ENCODE results near the gene PIK3C2G.

Gene PIK3C2G

GRCh38 chr12:18470251-18470650 lies 208.9 kb downstream of the PIK3C2G start:
- Histone ChIP-seq H3K36me3 (ENCODE audit: control insufficient read depth, insufficient read depth, low read length) (no peaks in the 10 kb centered on the region), H3K79me1 (ENCODE audit: low read length) (no peaks in the 10 kb centered on the region), H2BK5ac (ENCODE audit: low read length) (no peak overlapping the region), H2BK15ac (replicated peaks; ENCODE audit: low read depth) (no peak overlapping the region), H3K4ac (ENCODE audit: low read depth, low read length) (no peak overlapping the region), H3K56ac (ENCODE audit: low read length) (no peak overlapping the region), H3K23ac (ENCODE audit: low read length) (no peak overlapping the region), H4K8ac (ENCODE audit: low read depth, low read length) (no peak overlapping the region), H2BK120ac (ENCODE audit: low read depth, low read length) (no peak overlapping the region), H3K9ac (ENCODE audit: low read length) (no peak overlapping the region), H3K4me1 (ENCODE audit: control insufficient read depth, low read depth, low read length) (no peaks in the 10 kb centered on the region), H3K27ac (ENCODE audit: low read depth, low read length) (no peak overlapping the region), H3K4me2 (ENCODE audit: low read length) (no peak overlapping the region), H2AK5ac (ENCODE audit: low read length) (no peak overlapping the region), H3K4me3 (ENCODE audit: low read length) (no peak overlapping the region), H3K18ac (ENCODE audit: low read length) (no peak overlapping the region), H3K27me3 (ENCODE audit: insufficient read depth, low read length, poor library complexity) (no peaks in the 10 kb centered on the region), H4K5ac (ENCODE audit: low read length) (no peak overlapping the region), H3K79me2 (ENCODE audit: control insufficient read depth, insufficient read depth, low read length) (no peaks in the 10 kb centered on the region)
- no peak for DNase-seq
- no CpG with 5 or more reads among the region's 3 CpGs for WGBS (ENCODE audit: extremely low coverage, insufficient coverage, low lambda C conversion rate)

GRCh38 chr12:18472304-18472703 lies 211.0 kb downstream of the PIK3C2G start:
- no peak overlapping the region for H3K4me3 ChIP-seq (ENCODE audit: low read length)
- H3K23ac ChIP-seq (ENCODE audit: low read length), result no peak overlapping the region
- H3K27me3 ChIP-seq (ENCODE audit: insufficient read depth, low read length, poor library complexity), result no peaks in the 10 kb centered on the region
- H2BK5ac ChIP-seq (ENCODE audit: low read length), result no peak overlapping the region
- no peak overlapping the region for H3K18ac ChIP-seq (ENCODE audit: low read length)
- no peak overlapping the region for H3K4me2 ChIP-seq (ENCODE audit: low read length)
- no peak overlapping the region for H3K56ac ChIP-seq (ENCODE audit: low read length)
- no peaks in the 10 kb centered on the region for H3K4me1 ChIP-seq (ENCODE audit: control insufficient read depth, low read depth, low read length)
- no peak overlapping the region for H4K5ac ChIP-seq (ENCODE audit: low read length)
- no peak overlapping the region for H3K27ac ChIP-seq (ENCODE audit: low read depth, low read length)
- no peaks in the 10 kb centered on the region for H3K79me1 ChIP-seq (ENCODE audit: low read length)
- no peaks in the 10 kb centered on the region for H3K79me2 ChIP-seq (ENCODE audit: control insufficient read depth, insufficient read depth, low read length)
- no peak overlapping the region for H3K9ac ChIP-seq (ENCODE audit: low read length)
- WGBS (ENCODE audit: extremely low coverage, insufficient coverage, low lambda C conversion rate), result no CpG with 5 or more reads among the region's 3 CpGs
- no peak overlapping the region for H4K8ac ChIP-seq (ENCODE audit: low read depth, low read length)
- H2AK5ac ChIP-seq (ENCODE audit: low read length), result no peak overlapping the region
- H3K4ac ChIP-seq (ENCODE audit: low read depth, low read length), result no peak overlapping the region
- H2BK15ac ChIP-seq (replicated peaks; ENCODE audit: low read depth), result no peak overlapping the region
- H2BK120ac ChIP-seq (ENCODE audit: low read depth, low read length), result no peak overlapping the region
- no peak for DNase-seq
- H3K36me3 ChIP-seq (ENCODE audit: control insufficient read depth, insufficient read depth, low read length), result no peaks in the 10 kb centered on the region

- Histone ChIP-seq H3K4me3 (ENCODE audit: low read length) (no peak overlapping the region), H3K56ac (ENCODE audit: low read length) (no peak overlapping the region), H3K27ac (ENCODE audit: low read depth, low read length) (no peak overlapping the region), H3K79me2 (ENCODE audit: control insufficient read depth, insufficient read depth, low read length) (no peaks in the 10 kb centered on the region), H3K27me3 (ENCODE audit: insufficient read depth, low read length, poor library complexity) (no peaks in the 10 kb centered on the region), H2BK5ac (ENCODE audit: low read length) (no peak overlapping the region), H2BK15ac (replicated peaks; ENCODE audit: low read depth) (no peak overlapping the region), H4K8ac (ENCODE audit: low read depth, low read length) (no peak overlapping the region), H3K4me1 (ENCODE audit: control insufficient read depth, low read depth, low read length) (no peaks in the 10 kb centered on the region), H3K18ac (ENCODE audit: low read length) (no peak overlapping the region), H3K36me3 (ENCODE audit: control insufficient read depth, insufficient read depth, low read length) (no peaks in the 10 kb centered on the region), H3K79me1 (ENCODE audit: low read length) (no peaks in the 10 kb centered on the region), H4K5ac (ENCODE audit: low read length) (no peak overlapping the region), H3K4me2 (ENCODE audit: low read length) (no peak overlapping the region), H3K9ac (ENCODE audit: low read length) (no peak overlapping the region), H3K4ac (ENCODE audit: low read depth, low read length) (no peak overlapping the region), H2AK5ac (ENCODE audit: low read length) (no peak overlapping the region), H3K23ac (ENCODE audit: low read length) (no peak overlapping the region), H2BK120ac (ENCODE audit: low read depth, low read length) (no peak overlapping the region)
- DNase-seq, result no peak
- no CpG with 5 or more reads among the region's 9 CpGs for WGBS (ENCODE audit: extremely low coverage, insufficient coverage, low lambda C conversion rate)
Measured at GRCh38 chr12:18472806-18473205, 211.5 kb downstream of the PIK3C2G start.

GRCh38 chr12:18476861-18477260 lies 215.5 kb downstream of the PIK3C2G start:
- no peaks in the 10 kb centered on the region for H3K27me3 ChIP-seq (ENCODE audit: insufficient read depth, low read length, poor library complexity)
- H3K27ac ChIP-seq (ENCODE audit: low read depth, low read length), result no peak overlapping the region
- H3K36me3 ChIP-seq (ENCODE audit: control insufficient read depth, insufficient read depth, low read length), result no peaks in the 10 kb centered on the region
- H2BK5ac ChIP-seq (ENCODE audit: low read length), result no peak overlapping the region
- no peak overlapping the region for H3K18ac ChIP-seq (ENCODE audit: low read length)
- H2AK5ac ChIP-seq (ENCODE audit: low read length), result no peak overlapping the region
- H3K79me2 ChIP-seq (ENCODE audit: control insufficient read depth, insufficient read depth, low read length), result no peaks in the 10 kb centered on the region
- no peak for DNase-seq
- no CpG with 5 or more reads among the region's 4 CpGs for WGBS (ENCODE audit: extremely low coverage, insufficient coverage, low lambda C conversion rate)
- H3K9ac ChIP-seq (ENCODE audit: low read length), result no peak overlapping the region
- no peak overlapping the region for H2BK15ac ChIP-seq (replicated peaks; ENCODE audit: low read depth)
- no peak overlapping the region for H2BK120ac ChIP-seq (ENCODE audit: low read depth, low read length)
- H3K4me1 ChIP-seq (ENCODE audit: control insufficient read depth, low read depth, low read length), result no peaks in the 10 kb centered on the region
- H3K4me2 ChIP-seq (ENCODE audit: low read length), result no peak overlapping the region
- no peak overlapping the region for H4K5ac ChIP-seq (ENCODE audit: low read length)
- H3K56ac ChIP-seq (ENCODE audit: low read length), result no peak overlapping the region
- no peak overlapping the region for H3K4me3 ChIP-seq (ENCODE audit: low read length)
- H3K23ac ChIP-seq (ENCODE audit: low read length), result no peak overlapping the region
- no peaks in the 10 kb centered on the region for H3K79me1 ChIP-seq (ENCODE audit: low read length)
- H4K8ac ChIP-seq (ENCODE audit: low read depth, low read length), result no peak overlapping the region
- no peak overlapping the region for H3K4ac ChIP-seq (ENCODE audit: low read depth, low read length)

GRCh38 chr12:18479256-18479655 lies 217.9 kb downstream of the PIK3C2G start:
- Histone ChIP-seq H3K79me2 (ENCODE audit: control insufficient read depth, insufficient read depth, low read length) (no peaks in the 10 kb centered on the region), H3K9ac (ENCODE audit: low read length) (no peak overlapping the region), H3K27ac (ENCODE audit: low read depth, low read length) (no peak overlapping the region), H2BK120ac (ENCODE audit: low read depth, low read length) (no peak overlapping the region), H3K56ac (ENCODE audit: low read length) (no peak overlapping the region), H3K36me3 (ENCODE audit: control insufficient read depth, insufficient read depth, low read length) (no peaks in the 10 kb centered on the region), H3K4ac (ENCODE audit: low read depth, low read length) (no peak overlapping the region), H4K5ac (ENCODE audit: low read length) (no peak overlapping the region), H3K4me2 (ENCODE audit: low read length) (no peak overlapping the region), H3K18ac (ENCODE audit: low read length) (no peak overlapping the region), H3K4me1 (ENCODE audit: control insufficient read depth, low read depth, low read length) (peaks cover 3% of the 10 kb centered on the region), H3K4me3 (ENCODE audit: low read length) (no peak overlapping the region), H2BK15ac (replicated peaks; ENCODE audit: low read depth) (no peak overlapping the region), H2BK5ac (ENCODE audit: low read length) (no peak overlapping the region), H3K23ac (ENCODE audit: low read length) (no peak overlapping the region), H3K27me3 (ENCODE audit: insufficient read depth, low read length, poor library complexity) (no peaks in the 10 kb centered on the region), H3K79me1 (ENCODE audit: low read length) (no peaks in the 10 kb centered on the region), H2AK5ac (ENCODE audit: low read length) (no peak overlapping the region), H4K8ac (ENCODE audit: low read depth, low read length) (no peak overlapping the region)
- no CpG with 5 or more reads among the region's 3 CpGs for WGBS (ENCODE audit: extremely low coverage, insufficient coverage, low lambda C conversion rate)
- DNase-seq, result no peak

- Histone ChIP-seq H3K56ac (ENCODE audit: low read length) (no peak overlapping the region), H3K79me1 (ENCODE audit: low read length) (no peaks in the 10 kb centered on the region), H2BK15ac (replicated peaks; ENCODE audit: low read depth) (no peak overlapping the region), H3K27ac (ENCODE audit: low read depth, low read length) (no peak overlapping the region), H4K5ac (ENCODE audit: low read length) (no peak overlapping the region), H2BK120ac (ENCODE audit: low read depth, low read length) (no peak overlapping the region), H3K4me3 (ENCODE audit: low read length) (no peak overlapping the region), H3K4me1 (ENCODE audit: control insufficient read depth, low read depth, low read length) (peaks cover 3% of the 10 kb centered on the region), H3K27me3 (ENCODE audit: insufficient read depth, low read length, poor library complexity) (no peaks in the 10 kb centered on the region), H3K18ac (ENCODE audit: low read length) (no peak overlapping the region), H3K4ac (ENCODE audit: low read depth, low read length) (no peak overlapping the region), H3K4me2 (ENCODE audit: low read length) (no peak overlapping the region), H3K36me3 (ENCODE audit: control insufficient read depth, insufficient read depth, low read length) (no peaks in the 10 kb centered on the region), H3K23ac (ENCODE audit: low read length) (no peak overlapping the region), H3K9ac (ENCODE audit: low read length) (no peak overlapping the region), H3K79me2 (ENCODE audit: control insufficient read depth, insufficient read depth, low read length) (no peaks in the 10 kb centered on the region), H4K8ac (ENCODE audit: low read depth, low read length) (no peak overlapping the region), H2BK5ac (ENCODE audit: low read length) (no peak overlapping the region), H2AK5ac (ENCODE audit: low read length) (no peak overlapping the region)
- peak; percentile 57 for DNase-seq
- WGBS (ENCODE audit: extremely low coverage, insufficient coverage, low lambda C conversion rate), result no CpG with 5 or more reads among the region's 2 CpGs
Measured at GRCh38 chr12:18482601-18483120, 221.3 kb downstream of the PIK3C2G start.
